GM21381 (cell line): Measurements from ENCODE around the gene ORMDL3.
"Not testable (repeated sequence)": the region's sequence is repeated elsewhere in the genome, so short reads cannot be mapped to it uniquely, and the experiment has no call there.

Experiments
- ATAC-seq: cut with Tn5 transposase; IDR thresholded peaks from one replicate; pipeline ENCODE4 v1.9.1; 2021; ENCODE audit warnings: mild to moderate bottlenecking, moderate library complexity; ENCODE audit not compliant: unreplicated experiment

ORMDL3 gene

GRCh38 chr17:39887078-39887477, 40.3 kb downstream of the ORMDL3 start:
- no peak for ATAC-seq

DNA sequence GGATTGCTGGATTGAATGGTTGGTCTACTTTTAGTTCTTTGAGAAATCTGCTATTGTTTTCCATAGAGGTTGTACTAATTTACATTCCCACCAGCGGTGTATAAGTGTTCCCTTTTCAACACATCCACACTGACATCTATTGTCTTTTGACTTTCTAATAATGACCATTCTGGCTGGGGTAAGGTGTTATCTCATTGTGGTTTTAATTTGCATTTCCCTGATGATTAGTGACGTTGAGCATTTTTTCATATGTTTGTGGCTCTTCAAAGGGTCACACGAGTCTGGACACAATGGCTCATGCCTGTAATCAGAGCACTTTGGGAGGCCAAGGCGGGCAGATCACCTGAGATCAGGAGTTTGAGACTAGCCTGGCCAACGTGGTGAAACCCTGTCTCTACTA, 41.3 kb downstream of the ORMDL3 start:
- not testable (repeated sequence) for ATAC-seq

GRCh38 chr17:39872751-39873150, 54.6 kb downstream of the ORMDL3 start:
- ATAC-seq = no peak

DNA sequence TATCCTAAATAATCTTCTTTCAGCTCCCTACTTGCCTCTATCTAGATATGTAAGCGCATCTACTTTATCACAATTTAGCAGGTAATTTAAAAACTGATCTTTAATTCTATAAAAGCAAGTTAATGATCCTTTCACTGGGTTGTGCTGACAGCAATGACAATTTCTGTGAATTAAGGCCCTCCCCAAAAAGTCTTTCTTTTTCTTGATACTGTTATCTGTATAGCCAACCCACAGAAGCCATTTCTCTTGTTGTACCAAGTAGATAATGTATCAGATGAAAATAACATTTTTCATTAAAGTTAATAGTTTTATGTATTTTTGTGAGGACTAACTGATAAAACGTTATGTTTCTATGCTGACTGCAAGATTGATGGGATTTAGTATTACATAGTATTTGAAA, 55.6 kb downstream of the ORMDL3 start:
- no peak for ATAC-seq
